Thoracic aorta endothelial cell (primary cell): Measurements from ENCODE around the gene OR51B5. TPM values are rescaled to one million over a fixed set of nuclear protein-coding genes. Genes with fewer than 3 reads are reported as not detected.

ENCODE experiments used
- small RNA-seq: library from RNA; depleted of rRNA; stranded (forward); fragments of <200 nt; gene quantifications from one replicate; pipeline ENCODE3, GENCODE V24; 2012
- total RNA-seq: library from RNA; depleted of rRNA; stranded (reverse); fragments of >200 nt; gene quantifications from 2 replicates; pipeline ENCODE4 v1.2.3, GENCODE V29; 2012

OR51B5 gene, protein sequence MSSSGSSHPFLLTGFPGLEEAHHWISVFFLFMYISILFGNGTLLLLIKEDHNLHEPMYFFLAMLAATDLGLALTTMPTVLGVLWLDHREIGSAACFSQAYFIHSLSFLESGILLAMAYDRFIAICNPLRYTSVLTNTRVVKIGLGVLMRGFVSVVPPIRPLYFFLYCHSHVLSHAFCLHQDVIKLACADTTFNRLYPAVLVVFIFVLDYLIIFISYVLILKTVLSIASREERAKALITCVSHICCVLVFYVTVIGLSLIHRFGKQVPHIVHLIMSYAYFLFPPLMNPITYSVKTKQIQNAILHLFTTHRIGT
- total RNA-seq, result not detected in 2 replicates

DNA sequence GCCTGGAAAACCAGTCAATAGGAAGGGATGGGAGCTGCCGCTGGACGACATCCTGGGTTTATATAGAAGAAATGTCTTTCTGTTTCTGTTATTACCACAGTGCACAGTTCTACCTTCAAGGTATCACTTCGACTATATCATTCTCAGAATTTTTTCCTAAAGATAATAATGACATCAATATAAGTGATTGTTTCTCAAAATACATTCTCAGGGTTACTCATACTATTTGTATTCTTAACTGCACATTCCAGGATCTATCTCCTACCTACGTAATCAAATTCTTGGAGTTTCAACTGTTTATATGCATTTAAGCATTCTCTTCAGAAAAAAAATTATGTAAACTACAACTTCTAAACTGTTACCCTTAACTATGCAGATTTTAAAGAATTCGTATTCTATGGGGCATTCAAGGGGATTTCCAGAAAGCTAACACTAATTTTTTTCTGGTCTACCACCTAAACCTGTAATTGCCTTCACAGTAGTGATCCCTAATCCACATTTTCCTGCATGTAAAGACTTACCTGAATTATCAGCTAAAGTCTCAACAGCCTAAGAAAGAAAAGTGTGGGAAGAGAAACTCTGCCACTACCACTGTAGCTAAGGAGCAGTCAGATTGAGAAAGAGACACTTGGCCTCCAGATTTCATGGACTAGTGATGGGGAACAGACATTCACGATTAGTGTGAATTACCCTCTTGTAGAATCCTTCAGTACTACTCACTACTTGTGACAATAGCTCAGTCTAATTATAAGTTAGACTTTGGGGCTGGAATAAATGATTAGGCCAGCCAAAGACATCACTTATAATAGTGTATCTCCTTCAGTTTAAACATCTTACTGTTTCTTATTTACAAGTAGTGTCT, at the start of gene OR51B5:
TSS of gene OR51B5 (minus strand) at position 51 of the 862 bp plus-strand sequence. CDS start at position 51, 0 bp downstream.

DNA sequence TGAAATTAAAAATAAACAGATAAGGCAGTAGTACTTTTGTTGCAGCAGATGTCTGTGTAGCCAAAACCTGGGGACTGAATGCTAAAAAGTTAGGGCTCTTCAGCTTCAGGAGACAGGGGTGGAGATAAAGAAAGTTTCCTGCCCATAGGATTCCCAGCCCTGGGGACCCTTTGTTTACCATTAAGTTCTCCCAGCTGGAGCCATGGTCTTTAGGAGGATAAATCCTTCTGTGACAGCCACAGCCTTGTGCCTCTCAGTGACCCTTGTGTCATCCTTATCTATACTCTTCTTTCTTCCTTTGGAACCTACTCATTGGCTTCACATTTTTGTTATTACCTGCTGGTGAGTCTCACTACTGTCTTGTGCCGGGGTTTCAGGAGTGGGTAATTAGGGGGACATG, 40.3 kb upstream of the OR51B5 start, which contains the start of gene OR51M1:
TSS of gene OR51M1 (plus strand) at position 237 of the 400 bp plus-strand sequence. CDS start 5,587 bp downstream, outside the sequence.

DNA sequence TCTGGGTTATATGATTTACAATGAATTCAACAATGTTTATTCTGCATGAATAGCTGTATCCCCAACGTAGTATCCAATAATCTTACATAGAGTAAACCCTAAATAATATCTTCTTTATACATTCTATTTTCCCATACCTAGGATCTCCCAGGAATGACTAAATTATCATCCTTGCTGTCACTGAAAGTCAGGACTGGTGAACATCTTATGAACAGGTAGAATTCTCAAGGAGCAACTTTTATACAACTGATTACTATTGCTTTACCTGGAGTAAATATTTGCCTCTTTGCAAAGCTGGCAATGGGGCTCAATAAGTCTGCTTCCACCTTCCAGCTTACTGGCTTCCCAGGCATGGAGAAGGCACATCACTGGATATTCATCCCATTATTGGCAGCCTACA, 7.9 kb upstream of the OR51B5 start, which contains the start of gene OR51B6:
TSS of gene OR51B6 (plus strand) at position 301 of the 400 bp plus-strand sequence. CDS start at position 301, 0 bp downstream.

DNA sequence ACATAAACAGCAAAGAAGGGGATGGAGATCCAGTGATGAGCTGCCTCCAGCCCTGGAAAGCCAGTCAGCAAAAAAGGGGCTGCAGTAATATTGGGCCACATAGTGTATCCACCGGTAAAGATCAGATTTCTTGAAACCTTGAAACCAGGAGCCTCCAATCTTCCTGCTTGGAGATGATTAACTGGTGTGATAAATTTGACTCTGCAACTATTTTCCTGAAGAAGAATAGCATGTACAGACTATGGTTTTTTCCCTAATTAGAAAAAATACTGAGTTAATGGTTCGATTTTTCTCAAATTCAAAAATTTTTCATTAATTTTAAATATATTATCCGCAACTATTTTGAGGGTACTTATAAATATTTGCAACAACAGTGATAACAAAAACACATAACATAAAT, 19.1 kb downstream of the OR51B5 start, which contains the start of gene OR51B2:
TSS of gene OR51B2 (minus strand) at position 101 of the 400 bp plus-strand sequence. CDS start at position 101, 0 bp downstream.

DNA sequence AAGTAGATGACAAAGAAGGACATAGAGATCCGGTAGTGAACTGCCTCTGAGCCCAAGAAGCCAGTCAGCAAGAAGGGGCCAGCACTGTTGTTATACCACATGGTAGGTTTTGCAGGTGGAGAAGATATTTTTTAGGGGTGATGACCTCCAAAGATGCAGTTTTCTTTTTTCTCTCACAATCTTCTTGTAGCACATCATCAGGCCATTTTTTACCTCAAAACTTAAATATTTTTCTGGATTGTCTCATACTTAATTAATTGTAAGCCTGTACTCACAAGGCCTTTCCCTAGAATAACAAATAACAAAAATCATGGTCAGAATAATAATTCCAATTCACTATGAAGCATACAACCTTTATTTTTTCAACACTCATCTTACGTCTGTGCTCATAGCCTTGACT, 41.5 kb downstream of the OR51B5 start, which contains the start of gene OR51B4:
TSS of gene OR51B4 (minus strand) at position 101 of the 400 bp plus-strand sequence. CDS start at position 101, 0 bp downstream.

Small RNA genes within 50 kb of the gene (small RNA-seq; reads per million reads assigned to genes)
- 0.84 reads per million, percentile 12 among the genes with 10 or more reads in this experiment for gene AC104389.3

Other genes with a start within 250 kb of the OR51B5 start
- not detected in 2 replicates for gene OR52A5, start 205.2 kb downstream of the OR51B5 start, total RNA-seq
- gene OR52A1, start 188.8 kb downstream of the OR51B5 start, total RNA-seq, result not detected in 2 replicates
- not detected in 2 replicates for gene OR51V1, start 142.8 kb downstream of the OR51B5 start, total RNA-seq
- gene HBB, start 116.5 kb downstream of the OR51B5 start, total RNA-seq, result not detected in 2 replicates
- not detected in 2 replicates for gene HBD, start 109.0 kb downstream of the OR51B5 start, total RNA-seq
- gene HBG1, start 93.7 kb downstream of the OR51B5 start, total RNA-seq, result not detected in 2 replicates
- not detected in 2 replicates for gene HBG2, start 88.7 kb downstream of the OR51B5 start, total RNA-seq
- gene HBE1, start 73.6 kb downstream of the OR51B5 start, total RNA-seq, result not detected in 2 replicates
- not detected in 2 replicates for gene OR51B4, start 41.6 kb downstream of the OR51B5 start, total RNA-seq
- gene OR51B2, start 19.2 kb downstream of the OR51B5 start, total RNA-seq, result not detected in 2 replicates
- not detected in 2 replicates for gene OR51B6, start 8.0 kb upstream of the OR51B5 start, total RNA-seq
- not detected in 2 replicates for gene OR51M1, start 40.3 kb upstream of the OR51B5 start, total RNA-seq
- not detected in 2 replicates for gene OR51Q1, start 78.6 kb upstream of the OR51B5 start, total RNA-seq
- gene OR51I1, start 98.0 kb upstream of the OR51B5 start, total RNA-seq, result not detected in 2 replicates
- not detected in 2 replicates for gene OR51I2, start 105.8 kb upstream of the OR51B5 start, total RNA-seq
- not detected in 2 replicates for gene OR52D1, start 145.2 kb upstream of the OR51B5 start, total RNA-seq
- not detected in 2 replicates for gene UBQLN3, start 166.4 kb upstream of the OR51B5 start, total RNA-seq
- 0.07 TPM in 1 of 2 replicates, not detected in the other for gene UBQLNL, start 173.2 kb upstream of the OR51B5 start, total RNA-seq
- gene OR52H1, start 205.0 kb upstream of the OR51B5 start, total RNA-seq, result 0.22 TPM in 1 of 2 replicates, not detected in the other
- not detected in 2 replicates for gene OR52B6, start 237.4 kb upstream of the OR51B5 start, total RNA-seq